HG02870 (cell line): Measurements from ENCODE around the gene TOMM40L.
"Not testable (repeated sequence)": the region's sequence is repeated elsewhere in the genome, so short reads cannot be mapped to it uniquely, and the experiment has no call there.

Source experiments
- ATAC-seq: cut with Tn5 transposase; IDR thresholded peaks from one replicate; pipeline ENCODE4 v1.9.1; 2021; ENCODE audit warnings: mild to moderate bottlenecking, moderate library complexity; ENCODE audit not compliant: unreplicated experiment

Gene TOMM40L

DNA sequence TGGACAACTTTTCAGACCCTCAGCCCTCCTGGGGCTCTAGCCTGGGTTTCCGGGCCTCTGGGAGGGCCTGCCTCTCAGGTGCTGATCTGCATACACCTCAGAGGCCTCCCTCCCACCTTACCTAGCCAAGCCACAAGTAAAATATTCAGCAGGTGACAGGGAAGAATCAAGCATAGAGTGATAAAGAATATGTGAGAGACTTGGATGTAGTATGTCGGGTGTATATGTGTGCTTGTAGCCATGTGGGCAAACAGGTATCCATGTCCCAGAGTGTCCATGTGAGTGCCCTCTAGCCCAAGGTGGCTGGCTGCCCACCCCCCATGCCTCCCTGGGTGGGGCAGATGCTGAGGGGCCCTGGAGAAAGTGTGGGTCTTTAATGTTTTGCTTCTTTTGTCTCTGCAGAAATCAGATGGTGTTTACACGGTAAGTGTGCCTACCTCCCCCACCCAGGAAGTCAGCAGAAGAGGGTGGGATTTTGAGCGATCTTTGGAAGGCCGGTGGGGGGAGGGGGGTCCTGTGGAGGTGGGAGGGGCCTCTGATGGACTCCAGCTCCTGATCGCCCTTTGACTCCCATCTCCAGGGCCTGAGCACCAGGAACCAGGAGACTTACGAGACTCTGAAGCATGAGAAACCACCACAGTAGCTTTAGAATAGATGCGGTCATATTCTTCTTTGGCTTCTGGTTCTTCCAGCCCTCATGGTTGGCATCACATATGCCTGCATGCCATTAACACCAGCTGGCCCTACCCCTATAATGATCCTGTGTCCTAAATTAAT is 7.4 kb upstream of the TOMM40L start:
- ATAC-seq, result no peak

DNA sequence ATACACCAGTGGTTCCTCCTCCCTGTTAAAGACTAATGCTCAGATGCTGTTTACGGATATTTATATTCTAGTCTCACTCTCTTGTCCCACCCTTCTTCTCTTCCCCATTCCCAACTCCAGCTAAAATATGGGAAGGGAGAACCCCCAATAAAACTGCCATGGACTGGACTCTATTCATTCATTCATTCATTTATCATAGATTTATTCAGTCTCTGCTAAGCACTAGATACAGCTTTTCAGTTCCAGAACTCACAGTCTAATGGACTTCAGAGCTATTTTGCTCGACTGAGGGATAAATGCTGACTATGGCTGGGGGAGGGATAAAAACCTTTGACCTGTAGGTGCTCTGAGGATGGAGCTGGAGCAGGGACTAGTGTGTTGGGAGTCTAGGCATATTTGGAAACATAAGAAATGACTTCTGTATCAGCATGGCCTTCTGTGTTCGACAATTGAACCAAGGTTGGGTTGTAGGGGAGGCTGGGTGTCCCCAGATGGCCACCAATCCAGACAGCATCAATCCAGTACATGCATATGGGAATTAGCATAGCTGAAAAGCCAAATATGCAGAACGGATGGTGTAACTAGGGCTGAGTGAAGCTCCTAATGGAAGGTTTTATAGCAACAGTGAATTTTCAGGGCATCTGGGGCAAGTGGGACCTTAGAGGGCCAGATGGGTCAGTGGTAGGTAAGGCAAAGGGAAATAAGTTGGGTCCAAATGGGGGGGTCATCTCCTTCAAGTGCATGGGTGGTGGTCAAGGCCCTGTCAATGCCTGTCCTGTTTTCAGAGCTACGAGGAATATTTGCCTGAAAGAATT is 6.6 kb upstream of the TOMM40L start:
- no peak for ATAC-seq

DNA sequence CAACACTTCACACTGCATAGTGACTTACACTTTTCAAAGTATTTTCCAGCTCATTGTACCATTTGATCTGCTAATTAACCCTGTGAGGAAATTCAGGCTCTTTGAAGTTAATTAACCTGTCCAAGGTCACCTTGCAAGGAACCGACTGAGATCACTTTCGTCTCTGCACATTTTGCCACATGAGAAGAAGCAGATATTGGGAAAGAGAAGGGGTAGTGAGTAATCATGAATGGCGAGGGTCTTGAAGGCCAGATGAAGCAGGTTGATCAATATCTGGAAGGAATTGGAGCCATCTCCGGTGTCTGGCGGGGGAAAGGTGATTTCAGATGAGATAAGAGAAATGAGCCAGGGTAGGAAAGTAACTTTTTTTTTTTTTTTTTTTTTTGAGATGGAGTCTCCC is 5.9 kb upstream of the TOMM40L start:
- ATAC-seq, result no peak

DNA sequence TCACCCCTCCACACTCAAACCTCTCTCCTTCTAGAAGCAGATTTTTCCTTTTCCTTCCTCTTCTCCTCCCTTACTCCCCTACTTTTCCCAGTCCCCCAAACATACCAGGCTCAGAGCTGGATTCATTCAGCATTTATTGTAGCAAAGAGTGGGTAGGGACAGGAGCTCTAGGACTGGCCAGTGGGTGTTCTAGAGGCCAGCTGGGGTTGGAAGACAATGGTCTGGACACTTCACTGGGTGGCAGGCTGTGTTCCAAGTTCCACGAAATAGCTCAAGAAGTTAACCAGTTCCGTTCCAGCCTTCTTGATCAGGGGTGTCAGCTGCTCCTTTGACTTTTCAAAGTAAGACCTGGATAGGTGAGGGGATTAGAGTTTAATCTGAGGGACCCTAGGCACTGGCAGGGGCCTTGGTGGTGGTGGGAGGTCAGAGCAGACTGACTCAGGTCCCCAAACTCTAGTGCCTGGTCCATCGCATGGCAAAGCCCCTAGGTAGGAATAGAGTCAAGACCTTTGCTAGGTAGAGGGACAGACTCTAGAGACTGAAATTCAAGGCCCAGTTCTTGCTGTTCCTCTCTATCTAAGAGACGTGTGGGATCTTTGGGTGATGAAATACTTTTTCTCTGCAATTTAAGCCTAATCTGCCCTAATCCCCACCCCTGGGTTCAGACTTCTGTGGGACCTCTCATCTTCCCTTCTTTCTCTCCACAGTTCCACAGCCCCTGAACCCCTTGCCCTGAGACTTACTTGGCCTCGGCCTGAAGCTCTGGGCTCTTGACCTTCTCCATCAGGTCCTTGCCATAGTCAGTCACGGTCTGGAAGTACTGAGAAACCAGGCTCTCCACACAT is 3.5 kb upstream of the TOMM40L start:
- no peak for ATAC-seq

DNA sequence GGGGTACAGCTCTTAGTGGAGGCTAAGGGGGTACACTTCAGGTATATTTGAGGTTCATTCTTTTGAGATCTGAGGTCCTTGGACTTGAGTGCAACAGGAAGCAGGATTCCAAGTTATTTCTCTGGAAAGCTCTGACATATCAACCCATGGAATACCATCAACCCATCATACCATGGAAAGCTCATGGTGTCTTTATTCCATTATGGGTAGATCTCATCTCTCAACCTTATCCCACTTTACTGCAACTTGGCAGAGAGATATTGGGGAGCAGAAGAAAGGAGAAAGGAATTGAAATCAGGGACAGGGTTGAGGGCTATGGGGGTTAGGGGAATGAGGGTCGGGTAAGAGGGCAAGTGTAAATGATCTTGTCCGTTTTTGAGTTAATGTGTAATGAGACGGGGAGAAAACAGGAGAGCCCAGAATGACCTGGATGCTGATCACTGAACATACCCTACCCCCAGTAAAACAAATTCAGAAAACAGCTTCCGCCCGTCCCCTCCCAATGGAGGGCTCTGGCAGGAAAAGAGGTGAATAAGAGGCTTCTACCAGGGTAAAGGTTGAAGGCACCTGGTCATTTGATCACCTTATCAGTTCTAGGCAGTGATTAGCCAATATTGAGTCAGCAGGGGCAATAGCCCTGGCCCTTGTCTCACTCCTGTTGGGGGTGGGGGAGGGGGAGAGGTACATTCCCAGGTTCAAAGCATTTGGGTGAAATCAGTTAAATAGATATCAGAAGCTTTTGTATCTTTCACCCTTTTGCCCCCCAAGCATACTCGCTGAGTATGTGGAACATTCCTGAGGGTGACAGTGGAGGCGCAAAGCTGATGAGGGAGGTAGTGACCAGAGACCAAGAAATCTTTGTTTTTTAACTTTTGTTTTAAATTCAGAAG is 1.8 kb upstream of the TOMM40L start:
- ATAC-seq, result no peak

DNA sequence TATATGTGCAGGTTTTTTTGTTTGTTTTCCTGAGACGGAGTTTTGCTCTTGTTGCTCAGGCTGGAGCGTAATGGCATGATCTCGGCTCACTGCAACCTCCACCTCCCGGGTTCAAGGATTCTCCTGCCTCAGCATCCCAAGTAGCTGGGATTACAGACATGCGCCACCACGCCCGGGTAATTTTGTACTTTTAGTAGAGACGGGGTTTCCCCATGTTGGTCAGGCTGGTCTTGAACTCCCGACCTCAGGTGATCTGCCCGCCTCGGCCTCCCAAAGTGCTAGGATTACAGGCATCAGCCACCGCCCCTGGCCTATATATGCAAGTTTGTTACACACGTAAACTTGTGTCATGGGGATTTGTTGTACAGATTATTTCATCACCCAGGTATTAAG is 1.2 kb upstream of the TOMM40L start:
- ATAC-seq, result not testable (repeated sequence)

DNA sequence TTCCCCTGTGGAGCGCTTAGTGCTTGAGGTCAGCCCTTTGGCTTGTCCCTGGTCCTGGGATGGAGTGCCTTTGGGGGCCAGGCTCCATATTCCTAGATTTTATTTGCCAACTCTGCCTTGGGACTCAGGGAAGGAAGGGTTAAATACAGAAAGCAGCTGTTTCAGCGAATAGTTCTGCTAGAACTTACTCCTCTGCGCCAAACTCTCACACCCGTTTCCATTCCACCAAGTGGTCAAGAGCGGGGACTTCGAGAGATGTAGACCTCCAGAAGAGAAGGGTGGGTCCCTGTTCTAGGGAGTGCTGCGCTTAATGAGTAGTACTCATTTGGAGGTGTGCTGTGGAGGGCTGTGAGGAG is 704 bp upstream of the TOMM40L start:
- ATAC-seq, result no peak

DNA sequence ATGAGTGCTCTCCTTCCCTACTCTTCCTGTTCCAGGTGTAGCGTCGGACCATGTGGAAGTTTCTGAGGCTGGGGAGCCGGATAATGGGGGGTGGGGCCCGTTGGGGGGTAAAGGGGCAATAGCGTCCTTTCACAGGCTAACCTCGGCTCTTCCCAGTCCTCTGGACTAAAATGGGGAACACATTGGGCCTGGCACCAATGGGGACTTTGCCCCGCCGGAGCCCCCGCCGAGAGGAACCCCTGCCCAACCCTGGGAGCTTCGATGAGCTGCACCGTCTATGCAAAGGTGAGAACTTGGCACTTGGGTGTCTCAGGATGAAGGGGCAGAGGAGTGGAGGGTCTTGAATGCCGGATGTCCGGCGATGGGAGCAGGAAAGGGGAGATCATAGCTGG is 456 bp downstream of the TOMM40L start:
- no peak for ATAC-seq

DNA sequence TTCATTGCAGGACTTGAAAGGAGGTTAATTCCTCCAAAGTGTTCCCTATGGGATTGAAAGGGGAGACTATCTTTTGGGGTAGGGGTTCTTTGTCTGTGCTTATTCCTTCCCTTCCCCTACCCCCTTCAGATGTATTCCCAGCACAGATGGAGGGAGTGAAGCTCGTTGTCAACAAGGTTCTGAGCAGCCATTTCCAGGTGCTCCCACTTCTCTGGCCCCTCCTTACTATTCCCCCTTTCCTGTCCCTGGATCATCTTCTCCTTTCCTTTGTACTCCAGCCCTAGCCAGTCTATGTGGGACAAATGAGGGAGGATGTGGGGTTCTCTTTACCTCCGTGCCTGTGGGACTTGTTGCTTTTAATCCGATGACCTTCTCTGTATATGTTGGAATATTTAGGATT is 899 bp downstream of the TOMM40L start:
- ATAC-seq, result no peak

DNA sequence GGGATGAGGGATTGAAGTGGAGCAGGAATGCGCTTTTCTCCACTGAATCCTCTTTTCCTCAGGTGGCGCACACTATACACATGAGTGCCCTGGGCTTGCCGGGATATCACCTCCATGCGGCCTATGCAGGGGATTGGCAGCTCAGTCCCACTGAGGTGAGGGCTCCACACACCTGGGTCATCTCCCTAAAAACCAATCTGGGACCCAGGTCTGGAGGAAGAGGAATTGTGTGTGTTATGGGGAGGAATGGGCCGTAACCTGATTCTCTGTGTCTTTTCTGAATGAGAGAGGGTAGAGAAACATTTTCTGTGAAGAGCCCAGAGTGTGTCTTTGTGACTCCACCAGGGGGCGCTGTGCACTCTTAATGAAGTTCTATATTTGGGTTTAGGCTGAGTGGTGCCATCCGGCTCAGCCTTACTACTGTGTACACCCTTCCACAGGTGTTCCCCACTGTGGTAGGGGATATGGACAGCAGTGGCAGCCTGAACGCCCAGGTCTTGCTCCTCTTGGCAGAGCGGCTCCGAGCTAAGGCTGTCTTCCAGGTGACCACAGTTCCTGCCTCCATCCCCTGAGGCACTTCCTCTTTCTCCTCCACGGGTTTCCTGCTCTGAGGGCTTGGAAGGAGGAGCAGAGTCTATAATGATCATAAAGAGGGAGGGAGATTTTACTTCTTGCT is 1.5 kb downstream of the TOMM40L start:
- no peak for ATAC-seq

DNA sequence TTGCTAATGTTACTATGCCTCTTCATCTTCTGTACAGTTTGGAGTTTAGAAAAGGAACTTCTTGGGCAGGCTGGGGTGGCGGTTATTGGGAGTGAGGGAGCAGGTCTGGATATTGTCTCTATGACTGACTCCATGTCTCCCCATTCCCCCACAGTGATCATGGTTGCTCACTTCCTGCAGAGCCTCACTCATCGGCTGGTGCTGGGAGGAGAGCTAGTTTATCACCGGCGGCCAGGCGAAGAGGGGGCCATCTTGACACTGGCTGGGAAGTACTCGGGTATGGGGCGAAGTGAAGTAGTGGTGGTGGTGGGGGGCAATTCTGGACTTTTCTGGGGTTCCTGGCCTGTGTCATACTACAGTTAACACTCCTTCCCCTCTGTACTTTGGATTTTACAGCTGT is 2.2 kb downstream of the TOMM40L start:
- no peak for ATAC-seq

DNA sequence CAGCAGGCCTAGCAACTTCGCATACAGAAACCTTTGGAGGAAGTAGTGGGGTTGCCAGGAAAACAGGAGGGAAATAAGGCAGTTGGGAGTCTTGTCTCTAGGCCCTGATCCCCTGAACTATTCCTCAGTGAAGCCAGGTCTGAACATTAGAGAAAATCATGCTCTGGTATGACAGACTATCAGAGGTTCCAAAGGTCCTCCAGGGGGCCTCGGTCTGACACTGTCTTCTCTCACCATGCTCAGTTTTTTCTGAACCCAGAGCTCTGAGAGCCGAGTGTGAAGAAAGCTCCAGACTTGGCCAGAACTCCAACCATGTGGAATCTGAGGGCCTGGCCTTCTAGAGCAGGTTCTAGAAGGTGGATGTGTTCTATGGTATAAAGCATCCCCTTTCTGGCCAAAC is 4.0 kb downstream of the TOMM40L start:
- no peak for ATAC-seq

DNA sequence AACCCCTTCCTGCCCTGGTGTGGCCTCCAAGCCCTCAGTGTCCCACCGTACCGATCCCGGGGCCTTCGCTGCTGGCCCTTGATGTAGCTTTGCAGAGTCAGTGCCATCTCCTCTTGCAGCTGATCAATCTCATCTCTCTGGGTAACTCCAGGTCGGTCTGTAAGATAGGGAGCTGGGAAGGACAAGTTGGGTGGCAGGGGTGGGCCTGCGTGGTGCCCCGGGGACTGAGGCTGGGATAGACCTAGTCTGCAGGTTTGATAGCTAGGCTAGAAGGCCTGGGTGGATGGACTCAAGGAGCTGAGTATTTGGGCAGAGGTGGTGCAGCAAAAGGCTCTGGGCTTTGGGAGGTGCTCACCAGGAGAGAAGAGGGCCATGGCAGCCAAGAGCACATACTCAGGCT is 4.9 kb downstream of the TOMM40L start:
- no peak for ATAC-seq

DNA sequence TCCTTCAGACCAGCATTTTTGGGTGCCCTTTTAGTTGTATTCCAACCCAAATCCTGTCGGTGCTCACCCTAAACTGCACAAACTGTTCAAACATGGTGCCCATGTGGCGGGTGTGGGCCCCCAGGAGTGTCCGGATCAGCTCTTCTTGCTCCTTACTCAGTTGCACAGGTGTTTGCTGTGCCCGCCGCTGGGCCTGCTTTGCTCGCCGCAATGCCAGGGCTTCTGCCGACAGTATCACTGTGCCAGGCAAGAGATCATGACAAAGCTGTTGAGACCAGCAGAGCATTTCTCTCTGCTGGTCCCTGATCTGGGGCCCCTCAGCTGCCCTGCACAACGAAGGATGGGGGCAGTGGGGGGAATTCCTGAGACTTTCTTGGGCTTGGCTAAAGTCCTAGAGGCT is 7.2 kb downstream of the TOMM40L start:
- no peak for ATAC-seq

DNA sequence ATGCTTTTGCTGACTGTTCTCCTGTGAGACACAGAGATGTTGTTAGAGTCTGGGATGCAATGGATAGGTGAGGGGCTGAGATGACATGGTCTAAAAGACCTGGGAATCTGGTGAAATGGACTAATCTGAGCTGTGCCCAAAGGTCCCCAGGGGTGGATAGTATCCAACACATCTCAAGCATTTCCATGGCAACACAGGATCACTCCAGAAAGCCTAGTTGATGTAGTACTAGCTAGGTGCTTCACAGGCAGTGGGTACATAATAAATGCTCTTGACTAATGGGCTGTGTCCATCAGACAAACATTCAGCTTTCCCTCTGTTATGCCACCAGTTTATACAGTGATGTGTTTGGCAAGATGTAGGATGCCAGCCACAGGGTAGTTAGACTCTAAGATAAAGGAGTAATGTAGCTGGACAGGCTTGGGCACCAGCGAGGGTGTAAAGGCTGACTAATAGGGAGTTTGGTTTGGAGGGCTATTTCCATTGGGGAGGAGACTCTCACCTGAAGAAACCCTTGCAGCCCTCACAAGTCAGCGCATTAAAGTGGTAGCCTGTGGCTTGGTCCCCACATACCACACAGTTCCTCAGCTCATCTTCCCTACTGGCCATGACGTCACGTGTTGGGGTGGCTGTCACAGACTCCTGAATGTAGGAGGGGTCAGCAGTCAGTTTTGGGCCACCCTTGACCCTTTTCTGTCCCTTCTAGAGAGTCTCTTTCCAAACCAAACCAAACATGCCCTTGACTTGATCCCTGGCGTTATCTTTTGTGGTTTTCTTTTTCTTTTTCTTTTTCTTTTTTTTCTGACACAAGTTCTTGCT is 10.3 kb downstream of the TOMM40L start:
- no peak for ATAC-seq

DNA sequence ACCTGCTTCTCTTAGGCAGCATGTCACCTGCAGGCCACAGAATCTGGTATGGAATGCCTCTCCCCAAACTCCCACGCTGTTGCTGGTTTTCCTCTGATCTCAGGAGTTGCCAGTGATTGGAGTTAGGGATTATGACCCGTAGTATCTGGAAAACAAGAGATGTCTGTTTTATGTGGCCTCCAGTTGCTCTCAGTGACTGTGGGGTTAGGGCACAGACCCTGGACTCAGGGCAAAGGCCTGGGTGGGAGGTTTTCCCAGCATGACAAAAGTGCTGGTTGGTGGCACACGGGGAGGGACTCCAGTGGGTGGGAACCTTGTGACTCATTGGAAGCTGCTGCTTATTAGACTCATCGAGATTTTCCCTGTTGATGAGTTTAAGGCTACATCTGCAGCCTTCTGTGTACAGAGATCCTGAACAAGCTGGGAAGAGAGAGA is 12.2 kb downstream of the TOMM40L start, which contains the start of gene NR1I3:
TSS of gene NR1I3 (minus strand) at position 165 of the 435 bp plus-strand sequence. CDS start 1,638 bp downstream, outside the sequence.
- no peak for ATAC-seq

DNA sequence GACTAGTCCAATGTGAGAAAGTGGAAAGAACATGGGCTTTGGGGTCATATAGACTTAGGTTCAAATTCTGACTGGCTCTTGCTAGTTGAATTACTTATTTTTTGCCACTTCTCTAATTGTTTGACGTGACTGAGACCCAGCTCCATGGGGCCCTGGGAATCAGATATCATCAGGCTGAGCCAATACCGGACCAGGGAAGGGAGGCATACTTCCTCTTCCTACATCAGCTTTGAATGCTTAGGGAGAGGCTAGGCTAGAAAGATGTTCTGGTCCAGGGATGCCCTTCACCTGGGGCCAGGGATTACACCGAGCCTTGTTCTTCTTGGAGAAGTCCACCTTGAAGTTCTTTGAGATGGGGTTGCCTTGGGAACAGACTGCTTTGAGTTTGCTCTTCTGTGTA is 15.8 kb downstream of the TOMM40L start:
- ATAC-seq, result no peak

DNA sequence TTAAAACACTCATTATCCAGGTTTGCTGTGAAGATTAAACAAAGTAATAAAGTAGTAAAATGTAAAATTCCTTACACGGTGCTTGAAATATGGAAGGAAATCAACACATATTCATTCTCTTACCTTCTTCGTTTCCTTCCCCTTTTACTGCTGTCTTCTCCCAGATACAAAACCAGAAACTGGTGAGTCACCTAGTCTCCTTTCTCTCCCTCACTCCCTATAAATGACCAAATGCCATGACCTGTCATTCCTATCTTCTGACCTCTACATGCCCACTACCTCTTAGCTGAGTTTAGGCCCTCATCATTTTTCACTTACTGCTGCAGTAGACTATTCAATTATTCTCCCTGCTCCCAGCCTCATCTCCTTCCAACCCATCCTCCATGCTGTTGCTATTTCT is 16.5 kb downstream of the TOMM40L start:
- no peak for ATAC-seq

DNA sequence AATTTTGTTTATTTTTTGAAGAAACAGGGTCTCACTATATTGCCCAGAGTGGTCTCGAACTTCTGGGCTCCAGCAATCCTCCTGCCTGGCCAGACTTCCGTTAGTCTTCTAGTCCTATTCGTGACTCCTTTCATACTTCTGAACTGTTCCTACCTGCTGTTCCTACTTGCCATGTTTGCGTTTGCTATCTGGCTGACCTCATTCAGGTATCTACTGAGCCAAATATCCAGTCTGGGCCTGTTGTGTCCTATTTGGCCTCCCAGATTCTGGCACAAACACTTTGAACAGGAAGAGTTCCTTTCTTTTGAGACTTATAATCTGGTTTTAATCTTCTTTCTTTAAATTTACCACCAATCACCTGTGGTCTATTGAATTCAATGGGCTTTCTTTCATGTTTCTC is 19.0 kb downstream of the TOMM40L start:
- ATAC-seq, result no peak
